Measurements from ENCODE around the gene AFAP1L1. TPM values are rescaled to one million over a fixed set of nuclear protein-coding genes. Genes with fewer than 3 reads are reported as not detected.

The AFAP1L1 gene
- total and polyA plus RNA-seq, 2 of the 13 experiments (the other 11 are each of a cell fraction or from before 2014, with no cell fraction given) = 0.38 to 1.0 TPM

DNA sequence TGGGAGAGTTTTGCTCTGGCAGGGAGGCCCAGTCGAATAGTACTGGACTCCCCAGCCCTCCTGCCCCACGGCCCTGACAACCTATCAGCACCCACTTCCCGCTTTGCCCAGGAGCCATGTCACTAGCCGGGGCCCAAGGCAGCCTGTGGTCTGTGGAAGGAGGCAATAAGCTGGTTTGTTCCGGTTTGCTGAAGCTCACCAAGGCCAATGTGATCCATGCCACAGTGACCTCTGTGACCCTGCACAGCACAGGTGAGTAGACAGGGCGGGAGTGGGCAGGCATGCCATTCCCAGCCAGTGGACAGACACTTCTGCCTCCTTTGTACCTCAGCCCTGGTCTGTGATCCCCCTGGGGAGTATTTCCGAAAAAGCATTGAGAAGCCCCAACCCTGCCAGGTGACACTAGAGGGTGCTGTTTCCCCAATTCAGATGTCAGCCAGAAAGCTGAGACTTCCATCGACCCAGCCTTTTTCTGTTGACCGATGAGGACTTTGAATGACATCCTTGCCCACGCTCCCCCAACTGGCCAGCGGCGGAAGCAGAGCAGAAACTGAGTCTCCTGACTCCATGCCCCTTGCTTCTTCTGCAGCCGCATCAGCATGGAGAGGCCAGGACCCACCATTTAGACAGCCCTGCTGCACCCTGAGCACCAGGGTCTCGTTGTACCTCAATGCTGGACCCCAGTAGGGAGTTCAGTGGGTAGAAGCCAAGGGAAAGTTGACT lies 95.8 kb downstream of the AFAP1L1 start (continued):
- TF ChIP-seq TBX3 (IDR thresholded peaks at IDR 0.05; ENCODE audit: borderline replicate concordance) (no peak), KLF15 (CRISPR knock-in tag; IDR thresholded peaks at IDR 0.05; ENCODE audit: borderline replicate concordance) (no peak), TAF1 (CRISPR knock-in tag; IDR thresholded peaks at IDR 0.05) (no peak), ESRRA (CRISPR knock-in tag; IDR thresholded peaks at IDR 0.05; ENCODE audit: low read depth) (peak; percentile 71; the same call in 1 of the 2 replicates), ZNF788 (CRISPR knock-in tag; IDR thresholded peaks at IDR 0.05; ENCODE audit: borderline replicate concordance) (no peak; the same call in 1 of the 2 replicates), ATF7 (IDR thresholded peaks at IDR 0.05) (no peak), ATF7 (CRISPR knock-in tag; IDR thresholded peaks at IDR 0.05) (no peak), ZNF777 (CRISPR knock-in tag; IDR thresholded peaks at IDR 0.05) (no peak), ARID2 (CRISPR knock-in tag; IDR thresholded peaks at IDR 0.05; ENCODE audit: borderline replicate concordance) (no peak), NFE2L2 (IDR thresholded peaks at IDR 0.05; ENCODE audit: low read length) (no peak), ZNF605 (CRISPR knock-in tag; IDR thresholded peaks at IDR 0.05) (0 out of 2 replicates have a peak, but pooled peaks have one; percentile 43), MZF1 (CRISPR knock-in tag; IDR thresholded peaks at IDR 0.05; ENCODE audit: borderline replicate concordance) (no peak)
- TF ChIP-seq, protein P1, sequence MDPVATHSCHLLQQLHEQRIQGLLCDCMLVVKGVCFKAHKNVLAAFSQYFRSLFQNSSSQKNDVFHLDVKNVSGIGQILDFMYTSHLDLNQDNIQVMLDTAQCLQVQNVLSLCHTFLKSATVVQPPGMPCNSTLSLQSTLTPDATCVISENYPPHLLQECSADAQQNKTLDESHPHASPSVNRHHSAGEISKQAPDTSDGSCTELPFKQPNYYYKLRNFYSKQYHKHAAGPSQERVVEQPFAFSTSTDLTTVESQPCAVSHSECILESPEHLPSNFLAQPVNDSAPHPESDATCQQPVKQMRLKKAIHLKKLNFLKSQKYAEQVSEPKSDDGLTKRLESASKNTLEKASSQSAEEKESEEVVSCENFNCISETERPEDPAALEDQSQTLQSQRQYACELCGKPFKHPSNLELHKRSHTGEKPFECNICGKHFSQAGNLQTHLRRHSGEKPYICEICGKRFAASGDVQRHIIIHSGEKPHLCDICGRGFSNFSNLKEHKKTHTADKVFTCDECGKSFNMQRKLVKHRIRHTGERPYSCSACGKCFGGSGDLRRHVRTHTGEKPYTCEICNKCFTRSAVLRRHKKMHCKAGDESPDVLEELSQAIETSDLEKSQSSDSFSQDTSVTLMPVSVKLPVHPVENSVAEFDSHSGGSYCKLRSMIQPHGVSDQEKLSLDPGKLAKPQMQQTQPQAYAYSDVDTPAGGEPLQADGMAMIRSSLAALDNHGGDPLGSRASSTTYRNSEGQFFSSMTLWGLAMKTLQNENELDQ (CRISPR knock-in tag; IDR thresholded peaks at IDR 0.05; ENCODE audit: borderline replicate concordance) = no peak
- TF ChIP-seq, protein P2, sequence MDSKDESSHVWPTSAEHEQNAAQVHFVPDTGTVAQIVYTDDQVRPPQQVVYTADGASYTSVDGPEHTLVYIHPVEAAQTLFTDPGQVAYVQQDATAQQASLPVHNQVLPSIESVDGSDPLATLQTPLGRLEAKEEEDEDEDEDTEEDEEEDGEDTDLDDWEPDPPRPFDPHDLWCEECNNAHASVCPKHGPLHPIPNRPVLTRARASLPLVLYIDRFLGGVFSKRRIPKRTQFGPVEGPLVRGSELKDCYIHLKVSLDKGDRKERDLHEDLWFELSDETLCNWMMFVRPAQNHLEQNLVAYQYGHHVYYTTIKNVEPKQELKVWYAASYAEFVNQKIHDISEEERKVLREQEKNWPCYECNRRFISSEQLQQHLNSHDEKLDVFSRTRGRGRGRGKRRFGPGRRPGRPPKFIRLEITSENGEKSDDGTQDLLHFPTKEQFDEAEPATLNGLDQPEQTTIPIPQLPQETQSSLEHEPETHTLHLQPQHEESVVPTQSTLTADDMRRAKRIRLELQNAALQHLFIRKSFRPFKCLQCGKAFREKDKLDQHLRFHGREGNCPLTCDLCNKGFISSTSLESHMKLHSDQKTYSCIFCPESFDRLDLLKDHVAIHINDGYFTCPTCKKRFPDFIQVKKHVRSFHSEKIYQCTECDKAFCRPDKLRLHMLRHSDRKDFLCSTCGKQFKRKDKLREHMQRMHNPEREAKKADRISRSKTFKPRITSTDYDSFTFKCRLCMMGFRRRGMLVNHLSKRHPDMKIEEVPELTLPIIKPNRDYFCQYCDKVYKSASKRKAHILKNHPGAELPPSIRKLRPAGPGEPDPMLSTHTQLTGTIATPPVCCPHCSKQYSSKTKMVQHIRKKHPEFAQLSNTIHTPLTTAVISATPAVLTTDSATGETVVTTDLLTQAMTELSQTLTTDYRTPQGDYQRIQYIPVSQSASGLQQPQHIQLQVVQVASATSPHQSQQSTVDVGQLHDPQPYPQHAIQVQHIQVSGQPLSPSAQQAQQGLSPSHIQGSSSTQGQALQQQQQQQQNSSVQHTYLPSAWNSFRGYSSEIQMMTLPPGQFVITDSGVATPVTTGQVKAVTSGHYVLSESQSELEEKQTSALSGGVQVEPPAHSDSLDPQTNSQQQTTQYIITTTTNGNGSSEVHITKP (CRISPR knock-in tag; IDR thresholded peaks at IDR 0.05; ENCODE audit: low read depth) = 0 out of 2 replicates have a peak, but pooled peaks have one; percentile 37
- TF ChIP-seq, protein P3, sequence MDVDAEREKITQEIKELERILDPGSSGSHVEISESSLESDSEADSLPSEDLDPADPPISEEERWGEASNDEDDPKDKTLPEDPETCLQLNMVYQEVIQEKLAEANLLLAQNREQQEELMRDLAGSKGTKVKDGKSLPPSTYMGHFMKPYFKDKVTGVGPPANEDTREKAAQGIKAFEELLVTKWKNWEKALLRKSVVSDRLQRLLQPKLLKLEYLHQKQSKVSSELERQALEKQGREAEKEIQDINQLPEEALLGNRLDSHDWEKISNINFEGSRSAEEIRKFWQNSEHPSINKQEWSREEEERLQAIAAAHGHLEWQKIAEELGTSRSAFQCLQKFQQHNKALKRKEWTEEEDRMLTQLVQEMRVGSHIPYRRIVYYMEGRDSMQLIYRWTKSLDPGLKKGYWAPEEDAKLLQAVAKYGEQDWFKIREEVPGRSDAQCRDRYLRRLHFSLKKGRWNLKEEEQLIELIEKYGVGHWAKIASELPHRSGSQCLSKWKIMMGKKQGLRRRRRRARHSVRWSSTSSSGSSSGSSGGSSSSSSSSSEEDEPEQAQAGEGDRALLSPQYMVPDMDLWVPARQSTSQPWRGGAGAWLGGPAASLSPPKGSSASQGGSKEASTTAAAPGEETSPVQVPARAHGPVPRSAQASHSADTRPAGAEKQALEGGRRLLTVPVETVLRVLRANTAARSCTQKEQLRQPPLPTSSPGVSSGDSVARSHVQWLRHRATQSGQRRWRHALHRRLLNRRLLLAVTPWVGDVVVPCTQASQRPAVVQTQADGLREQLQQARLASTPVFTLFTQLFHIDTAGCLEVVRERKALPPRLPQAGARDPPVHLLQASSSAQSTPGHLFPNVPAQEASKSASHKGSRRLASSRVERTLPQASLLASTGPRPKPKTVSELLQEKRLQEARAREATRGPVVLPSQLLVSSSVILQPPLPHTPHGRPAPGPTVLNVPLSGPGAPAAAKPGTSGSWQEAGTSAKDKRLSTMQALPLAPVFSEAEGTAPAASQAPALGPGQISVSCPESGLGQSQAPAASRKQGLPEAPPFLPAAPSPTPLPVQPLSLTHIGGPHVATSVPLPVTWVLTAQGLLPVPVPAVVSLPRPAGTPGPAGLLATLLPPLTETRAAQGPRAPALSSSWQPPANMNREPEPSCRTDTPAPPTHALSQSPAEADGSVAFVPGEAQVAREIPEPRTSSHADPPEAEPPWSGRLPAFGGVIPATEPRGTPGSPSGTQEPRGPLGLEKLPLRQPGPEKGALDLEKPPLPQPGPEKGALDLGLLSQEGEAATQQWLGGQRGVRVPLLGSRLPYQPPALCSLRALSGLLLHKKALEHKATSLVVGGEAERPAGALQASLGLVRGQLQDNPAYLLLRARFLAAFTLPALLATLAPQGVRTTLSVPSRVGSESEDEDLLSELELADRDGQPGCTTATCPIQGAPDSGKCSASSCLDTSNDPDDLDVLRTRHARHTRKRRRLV (CRISPR knock-in tag; IDR thresholded peaks at IDR 0.05) = no peak
- TF ChIP-seq, protein P4, sequence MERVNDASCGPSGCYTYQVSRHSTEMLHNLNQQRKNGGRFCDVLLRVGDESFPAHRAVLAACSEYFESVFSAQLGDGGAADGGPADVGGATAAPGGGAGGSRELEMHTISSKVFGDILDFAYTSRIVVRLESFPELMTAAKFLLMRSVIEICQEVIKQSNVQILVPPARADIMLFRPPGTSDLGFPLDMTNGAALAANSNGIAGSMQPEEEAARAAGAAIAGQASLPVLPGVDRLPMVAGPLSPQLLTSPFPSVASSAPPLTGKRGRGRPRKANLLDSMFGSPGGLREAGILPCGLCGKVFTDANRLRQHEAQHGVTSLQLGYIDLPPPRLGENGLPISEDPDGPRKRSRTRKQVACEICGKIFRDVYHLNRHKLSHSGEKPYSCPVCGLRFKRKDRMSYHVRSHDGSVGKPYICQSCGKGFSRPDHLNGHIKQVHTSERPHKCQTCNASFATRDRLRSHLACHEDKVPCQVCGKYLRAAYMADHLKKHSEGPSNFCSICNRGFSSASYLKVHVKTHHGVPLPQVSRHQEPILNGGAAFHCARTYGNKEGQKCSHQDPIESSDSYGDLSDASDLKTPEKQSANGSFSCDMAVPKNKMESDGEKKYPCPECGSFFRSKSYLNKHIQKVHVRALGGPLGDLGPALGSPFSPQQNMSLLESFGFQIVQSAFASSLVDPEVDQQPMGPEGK (CRISPR knock-in tag; IDR thresholded peaks at IDR 0.05) = 0 out of 2 replicates have a peak, but pooled peaks have one; percentile 69

Measured in HepG2 (cell line).